Transverse colon (tissue), 4 donors: ENCODE measurements around the gene LIMK2. TPM values are rescaled to one million over a fixed set of nuclear protein-coding genes. Genes with fewer than 3 reads are reported as not detected.
A peak's percentile ranks its signal among the peaks of the same experiment; 100 is the strongest.

Source experiments
- DNase-seq: peaks from one replicate; pipeline ENCODE4 v3.0.0-alpha.2; 2019
- H3K27ac ChIP-seq, 4 donors: fragments of 200-600 bp; sonication (generic); 2 replicates each; pipeline ENCODE4 v1.5.1; 2016 to 2018; ENCODE audit warnings: inconsistent platforms in 4 of 4
- H3K27me3 ChIP-seq: fragments of 200-600 bp; sonication (generic); 2 replicates; pipeline ENCODE4 v1.5.1; 2017; ENCODE audit warnings: inconsistent platforms
- H3K36me3 ChIP-seq, 4 donors: fragments of 200-600 bp; sonication (generic); 2 replicates each; pipeline ENCODE4 v1.5.1; 2017 to 2019; ENCODE audit warnings: inconsistent platforms in 4 of 4
- H3K4me1 ChIP-seq, 4 donors: fragments of 200-600 bp; sonication (generic); 2 replicates each; pipeline ENCODE4 v1.5.1; 2017 to 2020; ENCODE audit warnings: inconsistent platforms in 4 of 4
- H3K4me3 ChIP-seq, 4 donors: fragments of 200-600 bp; sonication (generic); 1 replicate in 1 of 4; 2 replicates in 3 of 4; pipeline versions ENCODE4 v1.5.1 to v1.6.1; 2017 to 2019; ENCODE audit warnings: inconsistent platforms in 4 of 4
- H3K9me3 ChIP-seq, 2 donors: fragments of 200-600 bp; sonication (generic); 2 replicates each; pipeline ENCODE4 v1.5.1; 2017 to 2019; ENCODE audit warnings: inconsistent platforms in 2 of 2
- EP300 ChIP-seq: sonication (generic); formaldehyde crosslinking; IDR thresholded peaks from one replicate; pipeline ENCODE4 v1.6.1; 2017; ENCODE audit warnings: antibody characterized with exemption, low read depth
- POLR2A ChIP-seq: fragments of 450-650 bp; IDR thresholded peaks from one replicate; pipeline ENCODE4 v1.6.1; 2016; ENCODE audit warnings: antibody characterized with exemption, mild to moderate bottlenecking, moderate library complexity
- POLR2AphosphoS5 ChIP-seq, 3 donors: sonication (generic); formaldehyde crosslinking; IDR thresholded peaks; one replicate each; pipeline ENCODE4 v1.6.1; 2016; ENCODE audit warnings: antibody characterized with exemption in 3 of 3
- WGBS, 2 donors: methylation state at CpG; one replicate each; pipeline ENCODE4 v1.1.5; 2018; ENCODE audit warnings: low coverage in 1 of 2; 5-methylcytosine and 5-hydroxymethylcytosine counted together
- in situ Hi-C, 4 donors: fragments of 200-750 bp; cut with MboI; loops; one replicate each; pipeline versions ENCODE4 v1.15.0 to v1.15.1; 2017; ENCODE audit warnings: low sequenced_read_pairs in 3 of 4, low pct_ligation_motif_present in 1 of 4, low pct_unique_long_range_greater_than_20kb in 1 of 4
- intact Hi-C: fragments of 100-400 bp; cut with DNase I; formaldehyde crosslinking; loops from one replicate; pipeline ENCODE4 v1.15.1; 2023; ENCODE audit warnings: low total_unique reads
- total RNA-seq, 4 donors: library from RNA; depleted of rRNA; stranded (reverse); fragments of >200 nt; gene quantifications; one replicate each; pipeline ENCODE4 v1.1.0, GENCODE V29; 2016
- TF ChIP-seq, protein P1 (sequence below), 5 experiments: fragments of 200-600 bp in 3 of 5; fragments of 450-650 bp in 2 of 5; sonication (generic) in 3 of 5; IDR thresholded peaks; 1 replicate in 2 of 5; 2 replicates in 3 of 5; pipeline ENCODE4 v1.5.1; 2016 to 2017; ENCODE audit warnings: antibody characterized with exemption in 5 of 5, inconsistent platforms in 3 of 5, mild to moderate bottlenecking in 2 of 5, moderate library complexity in 1 of 5

LIMK2 gene
- total RNA-seq, 4 donors from 2014 or later, result 124 to 283 (median 210) TPM

GRCh38 chr22:31291481-31292235 lies 79.6 kb downstream of the LIMK2 start:
- peak; percentile 38 for DNase-seq
- Histone ChIP-seq H3K36me3 (peaks cover 0 to 4% (median 0%) of the 10 kb centered on the region in 4 donors), H3K4me3 (peak overlapping the region; percentile 62 to 82 (median 72)), H3K4me1 (peaks cover 29 to 77% (median 44%) of the 10 kb centered on the region in 4 donors), H3K9me3 (no peaks in the 10 kb centered on the region), H3K27me3 (no peaks in the 10 kb centered on the region), H3K27ac (peak overlapping the region; percentile 95 to 99 (median 98))
- TF ChIP-seq POLR2AphosphoS5 (IDR thresholded peaks at IDR 0.05), result no peak
- TF ChIP-seq, protein P1, sequence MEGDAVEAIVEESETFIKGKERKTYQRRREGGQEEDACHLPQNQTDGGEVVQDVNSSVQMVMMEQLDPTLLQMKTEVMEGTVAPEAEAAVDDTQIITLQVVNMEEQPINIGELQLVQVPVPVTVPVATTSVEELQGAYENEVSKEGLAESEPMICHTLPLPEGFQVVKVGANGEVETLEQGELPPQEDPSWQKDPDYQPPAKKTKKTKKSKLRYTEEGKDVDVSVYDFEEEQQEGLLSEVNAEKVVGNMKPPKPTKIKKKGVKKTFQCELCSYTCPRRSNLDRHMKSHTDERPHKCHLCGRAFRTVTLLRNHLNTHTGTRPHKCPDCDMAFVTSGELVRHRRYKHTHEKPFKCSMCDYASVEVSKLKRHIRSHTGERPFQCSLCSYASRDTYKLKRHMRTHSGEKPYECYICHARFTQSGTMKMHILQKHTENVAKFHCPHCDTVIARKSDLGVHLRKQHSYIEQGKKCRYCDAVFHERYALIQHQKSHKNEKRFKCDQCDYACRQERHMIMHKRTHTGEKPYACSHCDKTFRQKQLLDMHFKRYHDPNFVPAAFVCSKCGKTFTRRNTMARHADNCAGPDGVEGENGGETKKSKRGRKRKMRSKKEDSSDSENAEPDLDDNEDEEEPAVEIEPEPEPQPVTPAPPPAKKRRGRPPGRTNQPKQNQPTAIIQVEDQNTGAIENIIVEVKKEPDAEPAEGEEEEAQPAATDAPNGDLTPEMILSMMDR (IDR thresholded peaks at IDR 0.05), result no peak
- 0 to 2% methylated on average over 4 to 20 of the region's 20 CpGs for WGBS, 2 donors
- in situ Hi-C loops (no loop called here), intact Hi-C loops (loop anchor here (2.0 to 10.0 kb wide), 2 partner anchors 55 to 1857 kb away; partner anchors contain the start of genes PATZ1 and RFPL1)

GRCh38 chr22:31292236-31292989 lies 80.3 kb downstream of the LIMK2 start, which contains the start of gene PIK3IP1:
PIK3IP1 (minus strand) TSS chr22:31292488; CDS start chr22:31292344, 144 bp downstream.
- Histone ChIP-seq H3K4me1 (peaks cover 33 to 77% (median 49%) of the 10 kb centered on the region in 4 donors), H3K27ac (peak within 1 kb of the TSS; percentile 95 to 99 (median 98)), H3K36me3 (peaks cover 0 to 4% (median 0%) of the 10 kb centered on the region in 4 donors), H3K27me3 (no peaks in the 10 kb centered on the region), H3K4me3 (peak within 1 kb of the TSS; percentile 62 to 82 (median 72)), H3K9me3 (no peaks in the 10 kb centered on the region)
- in situ Hi-C loops (no loop called here), intact Hi-C loops (loop anchor here (10.0 kb wide), 1 partner anchor 1858 kb away; the partner anchor contains the start of gene RFPL1)
- TF ChIP-seq POLR2A (peak; percentile 98), POLR2AphosphoS5 (IDR thresholded peaks at IDR 0.05) (peak; percentile 98 to 99 (median 99)), EP300 (no peak)
- TF ChIP-seq, protein P1 (IDR thresholded peaks at IDR 0.05), result peak; percentile 38 to 80 (median 56)
- 26 to 67% methylated on average over 6 to 19 of the region's 19 CpGs for WGBS, 2 donors
- peak; percentile 95 for DNase-seq

DNA sequence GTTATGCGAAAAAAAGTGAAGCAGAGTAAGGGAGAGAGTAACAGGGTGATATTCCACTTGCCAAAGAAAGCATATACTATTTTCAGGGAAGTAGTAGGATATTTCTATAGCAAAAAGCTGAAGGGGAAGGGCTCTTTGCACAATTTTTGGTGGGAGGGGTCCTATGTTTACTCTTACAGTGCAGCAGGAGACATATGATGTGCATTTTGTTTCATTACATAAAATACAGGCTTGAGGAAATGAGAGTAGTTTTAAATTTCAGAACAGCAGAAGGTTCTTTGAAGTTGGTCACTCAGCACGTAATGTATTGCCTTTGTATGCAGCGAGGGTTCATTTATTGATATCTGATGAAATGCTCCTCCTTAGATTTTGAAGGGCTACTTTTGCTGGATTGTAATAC lies 83.3 kb downstream of the LIMK2 start:
- Histone ChIP-seq H3K27me3 (no peaks in the 10 kb centered on the region), H3K36me3 (no peaks in the 10 kb centered on the region), H3K27ac (peak overlapping the region; percentile 62 to 77 (median 74)), H3K9me3 (no peaks in the 10 kb centered on the region), H3K4me1 (peaks cover 20 to 53% (median 34%) of the 10 kb centered on the region in 4 donors), H3K4me3 (no peak overlapping the region)
- in situ Hi-C loops, result no loop called here
- WGBS, 2 donors, result 73 to 77% methylated on average over 3 of the region's 3 CpGs
- DNase-seq, result no peak
- intact Hi-C loops, result loop anchor here (10.0 kb wide), 1 partner anchor 1861 kb away; the partner anchor contains the start of gene RFPL1
- TF ChIP-seq EP300 (no peak), POLR2A (no peak), POLR2AphosphoS5 (IDR thresholded peaks at IDR 0.05) (no peak)
- TF ChIP-seq, protein P1 (IDR thresholded peaks at IDR 0.05), result no peak
